GM21825 (cell line): ENCODE measurements around the gene ST6GALNAC2.
"Not testable (repeated sequence)": the region's sequence is repeated elsewhere in the genome, so short reads cannot be mapped to it uniquely, and the experiment has no call there.

Experiments used
- ATAC-seq: cut with Tn5 transposase; IDR thresholded peaks from one replicate; pipeline ENCODE4 v1.9.1; 2021; ENCODE audit warnings: mild to moderate bottlenecking, moderate library complexity; ENCODE audit not compliant: unreplicated experiment

ST6GALNAC2 gene

DNA sequence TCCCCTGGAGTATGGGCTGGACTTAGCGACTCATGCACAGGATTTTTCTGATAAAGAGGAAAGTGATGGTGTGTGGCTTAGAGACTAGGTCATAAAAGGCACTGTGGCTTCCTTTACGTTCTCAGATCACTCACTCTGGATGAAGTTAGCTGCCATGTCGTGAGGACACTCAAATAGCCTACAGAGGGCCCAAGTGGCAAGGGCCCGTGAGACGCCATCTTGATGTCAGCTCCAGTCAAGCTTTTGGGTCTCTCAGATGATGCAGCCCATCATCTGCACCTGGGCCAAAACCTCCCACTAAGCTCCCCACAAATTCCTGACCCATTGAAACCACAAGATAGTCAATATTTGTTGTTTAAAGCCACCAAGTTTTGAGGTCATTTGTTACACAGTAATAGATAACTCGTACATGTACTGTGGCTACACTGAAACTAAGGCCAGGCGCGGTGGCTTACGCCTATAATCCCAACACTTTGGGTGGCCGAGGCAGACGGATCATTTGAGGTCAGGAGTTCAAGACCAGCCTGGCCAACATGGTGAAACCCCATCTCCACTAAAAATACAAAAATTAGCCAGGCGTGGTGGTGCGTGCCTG, 14.7 kb downstream of the ST6GALNAC2 start:
- ATAC-seq = no peak

DNA sequence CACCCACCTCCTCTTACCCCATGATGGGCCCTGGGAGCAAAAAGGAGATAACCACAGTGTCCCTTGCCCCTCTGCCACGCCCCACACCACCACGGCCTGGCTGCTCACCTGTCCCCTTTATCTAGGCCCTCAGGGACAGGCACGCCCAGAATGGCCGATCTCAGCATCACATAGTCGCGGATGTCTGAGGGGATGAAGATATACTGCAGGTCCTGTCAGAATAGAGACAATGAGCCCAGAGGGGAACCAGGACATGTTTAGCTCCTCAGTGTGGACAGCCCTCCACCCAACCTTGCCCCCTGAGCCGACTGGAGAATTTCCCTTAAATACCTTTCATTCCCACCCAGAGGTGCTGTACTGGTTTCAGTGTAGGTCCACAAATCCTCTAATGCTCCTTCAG, 15.2 kb downstream of the ST6GALNAC2 start:
- no peak for ATAC-seq

GRCh38 chr17:76569607-76570279, 15.9 kb downstream of the ST6GALNAC2 start:
- ATAC-seq = no peak

DNA sequence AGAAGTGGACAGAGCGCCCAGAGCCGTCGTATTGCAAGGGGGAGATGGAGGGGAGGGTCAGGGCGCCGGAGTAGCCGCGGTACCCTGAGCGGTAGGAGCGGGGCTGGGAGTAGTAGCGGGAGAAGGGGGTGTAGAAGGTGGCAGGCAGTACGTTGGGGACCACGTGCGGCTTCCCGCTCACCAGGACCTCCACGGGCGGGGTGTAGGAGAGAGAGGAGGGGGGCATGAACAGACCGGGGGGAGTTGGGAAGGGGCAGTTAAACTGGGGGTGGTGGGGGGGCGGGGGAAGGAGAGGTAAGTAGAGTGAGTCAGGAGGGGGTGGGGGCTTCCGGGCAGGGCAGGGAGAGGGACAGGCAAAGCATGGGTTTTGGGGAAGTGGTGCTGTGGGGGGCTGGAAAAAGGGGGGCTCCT, 16.8 kb downstream of the ST6GALNAC2 start:
- ATAC-seq = no peak

- no peak for ATAC-seq
These were observed 17.8 kb downstream of the ST6GALNAC2 start for GRCh38 chr17:76567634-76568432.

- ATAC-seq = no peak
These were observed 18.6 kb downstream of the ST6GALNAC2 start for GRCh38 chr17:76566988-76567431.

DNA sequence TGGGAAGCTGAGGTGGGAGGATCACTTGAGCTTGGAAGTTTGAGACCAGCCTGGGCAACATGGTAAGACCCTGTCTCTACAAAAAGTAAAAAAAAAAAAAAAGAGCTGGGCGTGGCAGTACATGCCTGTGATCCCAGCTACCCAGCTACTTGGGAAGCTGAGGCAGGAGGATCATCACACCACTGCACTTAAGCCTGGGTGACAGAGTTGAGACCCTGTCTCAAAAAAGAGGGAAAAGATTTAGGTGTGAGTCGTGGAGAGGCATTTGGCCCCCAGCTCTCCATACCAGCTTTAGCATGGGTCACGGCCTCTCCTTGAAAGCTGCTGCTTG, 19.1 kb downstream of the ST6GALNAC2 start:
- ATAC-seq = no peak

- no peak for ATAC-seq
These were observed 19.7 kb downstream of the ST6GALNAC2 start for GRCh38 chr17:76565728-76566612.

GRCh38 chr17:76564991-76565727, 20.5 kb downstream of the ST6GALNAC2 start:
- ATAC-seq = not testable (repeated sequence)

- ATAC-seq = not testable (repeated sequence)
These were observed 22.3 kb downstream of the ST6GALNAC2 start for GRCh38 chr17:76563359-76563758.

DNA sequence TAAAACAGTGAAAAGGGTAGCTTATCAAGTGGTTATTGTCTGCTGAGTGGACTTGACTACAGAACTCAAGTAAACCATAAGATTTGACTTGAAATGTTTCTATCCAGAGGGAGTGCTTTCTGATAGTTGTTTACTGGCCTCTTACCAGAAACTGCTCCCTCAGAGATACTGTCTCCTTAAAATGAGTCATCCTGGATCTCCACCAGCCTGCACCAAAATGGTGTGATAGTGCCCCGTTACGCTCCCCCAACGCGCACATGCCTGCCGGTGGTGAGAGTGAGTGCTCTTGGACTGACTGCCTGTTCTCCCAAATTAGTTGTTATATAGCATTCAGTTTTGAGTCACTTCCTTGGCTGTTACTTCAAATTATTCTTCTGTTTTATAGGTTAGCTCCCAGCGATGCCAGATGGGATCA, 22.9 kb downstream of the ST6GALNAC2 start:
- ATAC-seq = no peak

- no peak for ATAC-seq
These were observed 23.8 kb downstream of the ST6GALNAC2 start for GRCh38 chr17:76561799-76562268.

- ATAC-seq = no peak
These were observed 24.3 kb downstream of the ST6GALNAC2 start for GRCh38 chr17:76561332-76561731.

DNA sequence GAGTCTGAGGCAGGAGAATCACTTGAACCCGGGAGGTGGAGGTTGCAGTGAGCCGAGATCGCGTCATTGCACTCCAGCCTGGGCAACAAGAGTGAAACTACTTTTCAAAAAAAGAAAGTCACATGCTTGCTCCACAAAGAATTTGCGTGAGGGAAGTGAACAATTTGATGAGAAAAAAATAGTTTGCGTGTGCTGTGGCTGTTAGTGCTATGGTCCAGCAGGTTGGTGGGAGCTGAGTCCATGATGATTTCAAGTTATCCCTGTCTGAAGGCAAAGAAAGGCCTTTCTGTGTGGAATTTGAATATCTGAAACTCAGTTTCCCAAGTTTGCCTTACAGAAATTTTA, 24.8 kb downstream of the ST6GALNAC2 start:
- no peak for ATAC-seq

DNA sequence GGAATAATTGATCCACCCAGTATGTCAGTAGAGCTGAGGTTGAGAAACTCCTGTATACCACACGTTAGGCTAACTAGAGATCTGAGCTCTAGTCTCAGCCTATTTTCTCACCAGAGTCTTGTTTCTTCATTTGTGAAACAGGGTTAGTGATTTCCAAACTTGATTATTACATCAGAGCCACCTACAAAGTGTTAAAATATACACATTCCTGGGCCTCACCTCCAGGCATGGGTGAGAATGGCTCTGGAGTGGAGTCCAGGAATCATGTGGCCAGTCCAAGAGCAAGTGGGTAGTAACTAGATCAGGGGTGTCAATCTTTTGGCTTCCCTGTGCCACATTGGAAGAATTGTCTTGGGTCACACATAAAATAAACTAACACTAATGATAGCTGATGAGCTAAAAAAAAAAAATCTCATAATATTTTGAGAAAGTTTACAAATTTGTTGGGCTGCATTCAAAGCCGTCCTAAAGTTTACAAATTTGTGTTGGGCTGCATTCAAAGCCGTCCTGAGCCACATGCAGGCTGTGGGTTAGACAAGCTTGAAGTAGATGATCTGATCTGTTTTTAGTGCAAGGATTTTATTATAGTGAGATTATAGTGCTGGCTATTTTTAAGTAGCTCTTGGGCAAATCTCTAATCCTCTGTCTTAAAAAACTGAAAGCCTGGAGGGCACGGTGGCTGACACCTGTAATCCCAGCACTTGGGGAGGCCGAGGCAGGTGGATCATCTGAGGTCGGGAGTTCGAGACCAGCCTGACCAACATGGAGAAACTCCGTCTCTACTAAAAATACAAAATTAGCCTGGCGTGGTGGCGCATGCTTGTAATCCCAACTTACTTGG, 25.4 kb downstream of the ST6GALNAC2 start:
- ATAC-seq = no peak

DNA sequence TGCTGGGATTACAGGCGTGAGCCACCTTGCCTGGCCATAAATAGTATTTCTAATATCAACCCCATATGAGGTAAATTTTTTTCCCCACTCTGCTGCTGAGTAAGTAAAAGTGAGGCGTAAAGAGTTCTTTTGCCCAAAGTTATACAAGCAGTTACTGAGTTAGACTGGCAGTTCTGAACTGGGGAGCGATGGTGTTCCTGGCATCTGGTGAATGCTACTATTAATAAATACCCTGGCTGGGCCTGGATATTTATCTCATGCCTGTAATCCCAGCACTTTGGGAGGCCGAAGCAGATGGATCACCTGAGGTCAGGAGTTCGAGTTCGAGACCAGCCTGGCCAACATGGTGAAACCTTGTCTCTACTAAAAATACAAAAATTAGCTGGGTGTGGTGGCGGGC, 26.2 kb downstream of the ST6GALNAC2 start:
- not testable (repeated sequence) for ATAC-seq

DNA sequence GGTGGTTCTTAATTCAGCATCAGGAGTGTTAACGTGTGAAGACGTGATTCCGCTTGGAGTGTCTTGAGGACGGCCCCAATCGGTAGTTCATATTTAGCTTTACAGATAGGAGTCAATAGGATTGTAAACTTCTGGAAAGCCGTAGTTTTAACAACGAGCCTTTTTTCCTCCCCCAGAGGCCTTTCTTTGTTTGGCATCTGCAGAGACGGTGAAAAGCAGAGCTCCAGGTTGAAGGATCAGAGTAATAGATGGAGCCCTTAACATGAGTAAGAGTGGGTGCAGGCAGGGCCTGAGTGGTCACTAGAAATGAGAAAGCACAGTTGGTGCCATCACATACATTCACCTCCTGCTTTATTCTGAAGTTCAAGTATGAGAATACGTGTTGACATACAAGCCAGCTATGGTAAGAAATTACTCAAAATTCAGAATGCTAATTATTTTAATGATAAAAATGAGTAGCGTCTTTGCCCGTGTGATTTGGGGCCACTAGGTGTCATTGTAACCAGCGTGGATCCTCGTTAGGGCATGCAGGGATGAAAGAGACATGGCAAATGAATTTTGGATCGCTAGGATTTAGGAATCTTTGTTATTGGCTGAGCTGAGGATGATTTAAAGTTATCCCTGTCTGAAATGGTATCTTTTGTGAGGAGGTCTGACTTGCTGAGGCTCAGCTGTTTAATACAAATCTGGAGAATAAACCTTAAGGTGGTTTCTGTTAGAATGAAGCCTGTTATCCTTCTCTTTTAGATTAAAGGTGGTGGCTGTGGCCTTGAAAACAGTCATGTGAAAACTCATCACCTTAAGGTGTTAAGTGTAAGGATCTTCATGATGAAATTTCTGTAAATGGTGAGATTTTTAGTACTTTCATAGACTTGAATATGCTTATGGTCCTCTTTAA, 27.2 kb downstream of the ST6GALNAC2 start:
- no peak for ATAC-seq
